DMS114 treated with DMSO at 0.1 percent for 48 hours (cell line): ENCODE results near the gene SPSB3.
A peak's percentile ranks its signal among the peaks of the same experiment; 100 is the strongest.
"Not testable (repeated sequence)": the region's sequence is repeated elsewhere in the genome, so short reads cannot be mapped to it uniquely, and the experiment has no call there.

Source experiments
- DNase-seq: peaks from one replicate; lab custom pipeline; 2025; ENCODE audit not compliant: unreplicated experiment; lab: John Stamatoyannopoulos, UW

The SPSB3 gene

GRCh38 chr16:1817276-1817589, 34.9 kb upstream of the SPSB3 start:
- no peak for DNase-seq

- no peak for DNase-seq
Observed at GRCh38 chr16:1816396-1817275, 34.3 kb upstream of the SPSB3 start.

GRCh38 chr16:1815461-1815860, 33.1 kb upstream of the SPSB3 start:
- DNase-seq, result no peak

GRCh38 chr16:1812732-1813163, 30.4 kb upstream of the SPSB3 start:
- DNase-seq, result peak; percentile 31

GRCh38 chr16:1810536-1810935, 28.2 kb upstream of the SPSB3 start:
- no peak for DNase-seq

- DNase-seq, result no peak
Observed at GRCh38 chr16:1810106-1810505, 27.7 kb upstream of the SPSB3 start.

- DNase-seq, result no peak
Observed at GRCh38 chr16:1809281-1809801, 27.0 kb upstream of the SPSB3 start.

GRCh38 chr16:1808691-1809090, 26.3 kb upstream of the SPSB3 start:
- no peak for DNase-seq

GRCh38 chr16:1807626-1808025, 25.3 kb upstream of the SPSB3 start:
- DNase-seq, result no peak

GRCh38 chr16:1800701-1801100, 18.3 kb upstream of the SPSB3 start:
- no peak for DNase-seq

- not testable (repeated sequence) for DNase-seq
Observed at GRCh38 chr16:1799263-1799662, 16.9 kb upstream of the SPSB3 start.

- no peak for DNase-seq
Observed at GRCh38 chr16:1794908-1795666, 12.7 kb upstream of the SPSB3 start.

- no peak for DNase-seq
Observed at GRCh38 chr16:1794221-1794871, 12.0 kb upstream of the SPSB3 start.

GRCh38 chr16:1793578-1794220, 11.3 kb upstream of the SPSB3 start, which contains the start of gene IGFALS:
IGFALS (minus strand) TSS chr16:1793705; CDS start chr16:1793652, 53 bp downstream.
- no peak for DNase-seq

GRCh38 chr16:1792836-1793577, 10.6 kb upstream of the SPSB3 start:
- no peak for DNase-seq

- no peak for DNase-seq
Observed at GRCh38 chr16:1791943-1792812, 9.8 kb upstream of the SPSB3 start.

- DNase-seq, result no peak
Observed at GRCh38 chr16:1791256-1791942, 9.0 kb upstream of the SPSB3 start.

GRCh38 chr16:1790611-1791255, 8.4 kb upstream of the SPSB3 start:
- DNase-seq, result no peak
